Osteocyte (in vitro differentiated cells): ENCODE data around the gene RGL3. TPM values are rescaled to one million over a fixed set of nuclear protein-coding genes. Genes with fewer than 3 reads are reported as not detected.
"Not testable (repeated sequence)": the region's sequence is repeated elsewhere in the genome, so short reads cannot be mapped to it uniquely, and the experiment has no call there.

Source experiments
- DNase-seq: peaks from one replicate; pipeline ENCODE4 v3.0.0; 2021; ENCODE audit warnings: mixed read lengths; ENCODE audit not compliant: unreplicated experiment; ENCODE audit errors: extremely low spot score
- H3K27ac Mint-ChIP-seq: one replicate; pipeline ENCODE4 v1.8.0; 2021; ENCODE audit warnings: mild to moderate bottlenecking, mixed read lengths; ENCODE audit not compliant: unreplicated experiment
- H3K27me3 Mint-ChIP-seq: one replicate; pipeline ENCODE4 v1.8.0; 2021; ENCODE audit warnings: mixed read lengths; ENCODE audit not compliant: unreplicated experiment
- H3K36me3 Mint-ChIP-seq: one replicate; pipeline ENCODE4 v1.8.0; 2021; ENCODE audit warnings: mixed read lengths; ENCODE audit not compliant: unreplicated experiment
- H3K4me1 Mint-ChIP-seq: one replicate; pipeline ENCODE4 v1.8.0; 2021; ENCODE audit warnings: mixed read lengths; ENCODE audit not compliant: unreplicated experiment
- H3K4me3 Mint-ChIP-seq: one replicate; pipeline ENCODE4 v1.8.0; 2021; ENCODE audit warnings: mild to moderate bottlenecking, moderate library complexity, mixed read lengths; ENCODE audit not compliant: unreplicated experiment
- H3K9me3 Mint-ChIP-seq: one replicate; pipeline ENCODE4 v1.8.0; 2021; ENCODE audit warnings: mixed read lengths; ENCODE audit not compliant: unreplicated experiment
- CTCF ChIP-seq: fragments of 200-600 bp; sonication (generic); IDR thresholded peaks from 2 replicates; pipeline ENCODE4 v1.5.0; 2021; ENCODE audit warnings: antibody characterized with exemption, mild to moderate bottlenecking, moderate library complexity
- total RNA-seq: library from RNA; stranded (reverse); gene quantifications from 2 replicates; pipeline ENCODE4 v1.2.1, GENCODE V29; 2021

Gene RGL3
- total RNA-seq, 1 donor from 2014 or later, result 1.9 TPM

GRCh38 chr19:11434703-11435056 is 15.6 kb upstream of the RGL3 start:
- H3K4me3 Mint-ChIP-seq, result peak overlapping the region; percentile 100
- peak overlapping the region; percentile 97 for H3K27ac Mint-ChIP-seq
- TF ChIP-seq CTCF, result no peak
- no peaks in the 10 kb centered on the region for H3K9me3 Mint-ChIP-seq
- H3K36me3 Mint-ChIP-seq, result peaks cover 8% of the 10 kb centered on the region
- no peak for DNase-seq
- peaks cover 18% of the 10 kb centered on the region for H3K4me1 Mint-ChIP-seq
- no peaks in the 10 kb centered on the region for H3K27me3 Mint-ChIP-seq

GRCh38 chr19:11433526-11433925 is 14.4 kb upstream of the RGL3 start:
- not testable (repeated sequence) for H3K27ac Mint-ChIP-seq, H3K36me3 Mint-ChIP-seq

GRCh38 chr19:11426656-11427055 is 7.5 kb upstream of the RGL3 start:
- H3K4me1 Mint-ChIP-seq, result peaks cover 6% of the 10 kb centered on the region
- peaks cover 9% of the 10 kb centered on the region for H3K27me3 Mint-ChIP-seq
- no peaks in the 10 kb centered on the region for H3K9me3 Mint-ChIP-seq
- no peak for TF ChIP-seq CTCF
- H3K27ac Mint-ChIP-seq, result no peak overlapping the region
- H3K36me3 Mint-ChIP-seq, result no peaks in the 10 kb centered on the region
- DNase-seq, result no peak
- H3K4me3 Mint-ChIP-seq, result no peak overlapping the region

More at GRCh38 chr19:11433526-11433925, 14.4 kb upstream of the RGL3 start:
- H3K9me3 Mint-ChIP-seq, H3K4me3 Mint-ChIP-seq, H3K27me3 Mint-ChIP-seq, DNase-seq: not testable (repeated sequence)
- peaks cover 18% of the 10 kb centered on the region for H3K4me1 Mint-ChIP-seq

- no peak for TF ChIP-seq CTCF
- H3K9me3 Mint-ChIP-seq, result no peaks in the 10 kb centered on the region
- H3K27ac Mint-ChIP-seq, result no peak overlapping the region
- H3K36me3 Mint-ChIP-seq, result no peaks in the 10 kb centered on the region
- H3K4me1 Mint-ChIP-seq, result peaks cover 14% of the 10 kb centered on the region
- DNase-seq, result no peak
- H3K4me3 Mint-ChIP-seq, result no peak overlapping the region
- peaks cover 12% of the 10 kb centered on the region for H3K27me3 Mint-ChIP-seq
Measured at GRCh38 chr19:11425719-11426457, 6.8 kb upstream of the RGL3 start.

GRCh38 chr19:11423791-11424181 is 4.7 kb upstream of the RGL3 start:
- TF ChIP-seq CTCF, result no peak
- DNase-seq, result no peak
- H3K36me3 Mint-ChIP-seq, result no peaks in the 10 kb centered on the region
- H3K9me3 Mint-ChIP-seq, result no peaks in the 10 kb centered on the region
- H3K4me3 Mint-ChIP-seq, result no peak overlapping the region
- peaks cover 19% of the 10 kb centered on the region for H3K27me3 Mint-ChIP-seq
- H3K4me1 Mint-ChIP-seq, result peaks cover 25% of the 10 kb centered on the region
- no peak overlapping the region for H3K27ac Mint-ChIP-seq
